CMK (cell line): ENCODE results near the gene NEDD9.

Experiments used
- DNase-seq: peaks from one replicate; pipeline ENCODE4 v3.0.0-alpha.2; 2010; ENCODE audit warnings: low read depth

Gene NEDD9

DNA sequence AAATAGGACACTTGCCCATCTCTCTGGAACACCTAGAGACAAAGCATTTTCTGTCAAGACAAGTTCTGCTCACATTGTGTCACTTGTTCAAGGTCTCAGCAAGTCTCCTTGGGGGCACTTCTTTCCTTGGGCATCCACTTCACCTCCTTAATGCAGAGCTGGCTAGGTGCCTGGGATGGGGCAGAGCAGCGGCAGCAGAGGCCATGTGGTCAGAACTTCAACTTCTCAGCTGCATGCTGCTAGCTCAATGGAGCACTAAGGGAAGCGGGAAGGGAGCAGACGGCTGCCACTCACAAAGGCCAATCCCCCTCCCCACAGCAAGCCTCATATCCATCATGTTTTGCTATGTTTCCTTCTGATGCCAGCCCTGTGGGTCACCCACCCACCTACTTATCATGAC lies 31.5 kb downstream of the NEDD9 start:
- DNase-seq, result no peak

DNA sequence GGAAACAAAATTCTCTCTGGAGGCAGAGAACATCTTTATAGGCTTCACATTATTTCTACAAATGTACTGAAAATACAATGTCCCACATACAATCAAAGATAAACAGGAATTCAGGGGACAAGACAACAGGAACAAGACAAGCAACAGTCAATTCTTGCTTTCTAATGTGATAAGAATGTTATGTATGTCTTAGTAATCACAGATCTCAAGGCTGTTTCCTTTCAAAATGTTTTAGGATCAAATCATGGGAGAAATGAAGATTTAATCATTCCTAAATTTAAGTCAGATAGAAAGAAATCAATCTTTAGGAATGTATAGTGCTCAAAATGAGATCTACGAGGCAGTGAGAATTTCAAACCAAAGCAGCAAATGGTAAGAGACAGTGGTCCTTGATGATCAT lies 32.1 kb downstream of the NEDD9 start:
- no peak for DNase-seq

DNA sequence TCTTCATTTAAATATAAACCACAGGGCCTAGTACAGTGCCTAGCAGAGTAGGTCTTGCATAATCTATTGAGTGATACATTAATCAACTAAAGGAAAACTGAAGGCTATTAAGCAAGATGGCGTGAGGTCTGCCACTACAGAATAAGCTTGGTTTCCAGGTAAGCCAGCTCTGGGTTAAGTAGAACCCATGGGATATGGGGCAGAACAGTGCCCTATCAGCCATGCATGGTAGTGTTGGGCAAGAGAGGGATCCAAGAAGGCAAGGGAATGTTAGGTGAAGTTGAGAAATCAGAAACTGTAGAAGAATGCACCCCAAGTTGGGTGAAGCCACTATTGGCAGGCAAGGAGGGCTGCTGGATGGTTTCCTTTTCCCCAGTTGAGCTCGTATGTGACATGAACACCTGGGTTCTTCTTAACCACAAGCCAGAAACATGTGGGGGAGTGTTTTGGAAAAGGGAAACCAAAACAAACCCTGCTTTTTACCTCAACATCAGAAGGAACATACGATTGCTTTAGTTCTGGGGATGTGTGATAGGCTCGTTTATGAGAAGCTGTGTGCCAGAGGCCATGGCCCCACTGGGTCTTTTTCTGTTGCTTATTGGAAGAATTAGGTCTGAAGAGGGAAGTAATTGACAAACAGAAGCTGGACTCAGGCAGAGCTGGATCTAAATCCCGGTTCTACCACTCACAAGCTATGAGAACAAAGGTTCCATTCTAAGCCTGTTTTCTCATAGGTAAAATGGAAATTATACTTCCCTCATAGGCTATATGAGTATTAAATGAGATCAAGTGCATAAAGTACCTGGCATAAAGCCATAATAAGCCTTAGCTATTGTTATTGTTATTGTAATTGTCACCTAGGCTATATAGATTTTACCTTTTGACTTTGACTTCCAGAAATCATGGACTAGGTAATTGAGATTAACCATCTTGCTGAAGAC lies 33.5 kb downstream of the NEDD9 start:
- DNase-seq, result no peak

DNA sequence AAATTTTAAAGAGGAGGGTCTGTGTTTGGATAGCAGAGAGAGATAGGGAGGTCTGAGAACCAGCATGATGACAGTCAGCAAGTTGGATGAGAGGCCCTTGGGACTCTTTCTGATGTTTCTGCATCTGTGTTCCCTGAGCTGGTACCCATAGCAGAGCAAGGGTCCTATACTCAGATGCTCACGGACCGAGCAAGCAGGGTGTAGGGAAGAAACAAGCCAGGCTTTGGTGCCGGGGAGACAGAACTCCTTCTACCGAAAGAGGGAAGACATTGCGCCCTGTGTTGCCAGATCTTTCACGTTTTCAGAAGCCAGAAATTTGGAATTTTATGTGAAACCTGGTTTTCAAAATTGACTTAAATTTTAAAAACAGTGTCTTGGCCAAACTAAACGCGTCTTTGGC lies 34.6 kb downstream of the NEDD9 start:
- no peak for DNase-seq

DNA sequence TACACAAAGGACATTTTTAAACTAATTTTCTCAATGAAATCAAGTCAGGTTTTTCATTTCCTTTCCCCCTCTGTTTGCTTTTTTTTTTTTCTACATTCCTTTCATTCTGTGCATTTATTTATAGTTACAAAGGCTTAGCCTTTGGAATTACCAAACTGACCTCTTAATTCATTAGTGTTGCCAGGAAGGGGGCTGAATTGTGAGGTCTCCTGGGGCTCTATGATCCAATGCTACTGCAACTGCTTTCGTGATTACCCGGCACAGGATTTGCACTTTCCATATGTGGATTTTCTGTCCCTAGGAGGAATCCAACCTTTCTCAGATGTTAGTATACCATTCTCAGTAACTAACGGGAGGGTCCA lies 35.3 kb downstream of the NEDD9 start:
- no peak for DNase-seq

DNA sequence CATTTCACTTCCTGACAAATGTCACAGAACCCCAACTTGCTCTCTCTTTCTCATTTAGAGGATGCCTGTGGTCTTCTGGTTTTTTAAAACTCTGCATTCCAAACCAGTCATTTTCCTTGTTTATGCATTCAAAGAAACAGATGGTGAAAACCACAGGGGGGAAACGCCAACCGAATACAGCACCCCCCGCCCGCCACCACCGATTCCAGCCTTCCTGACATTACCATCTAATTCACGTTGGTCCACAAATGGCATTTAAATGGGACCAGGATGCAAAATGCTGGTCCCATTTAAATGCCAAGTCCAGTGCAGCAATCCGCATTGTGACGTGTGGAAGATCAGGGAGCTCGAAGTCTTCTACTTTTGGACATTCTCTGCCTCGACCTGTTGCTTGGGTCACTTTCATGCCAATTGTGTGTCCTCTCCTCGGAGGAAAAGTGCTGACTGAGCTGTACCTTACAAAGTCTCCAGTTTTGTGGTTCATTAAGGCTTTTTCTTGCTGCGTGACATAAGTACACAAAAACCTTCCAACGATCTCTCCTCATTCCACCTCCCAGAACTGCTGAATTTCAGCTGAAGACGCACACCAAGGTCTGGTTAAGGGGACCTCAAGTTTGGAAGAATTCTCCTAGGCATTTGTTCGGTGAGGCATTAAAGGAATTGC lies 35.8 kb downstream of the NEDD9 start:
- DNase-seq, result no peak

DNA sequence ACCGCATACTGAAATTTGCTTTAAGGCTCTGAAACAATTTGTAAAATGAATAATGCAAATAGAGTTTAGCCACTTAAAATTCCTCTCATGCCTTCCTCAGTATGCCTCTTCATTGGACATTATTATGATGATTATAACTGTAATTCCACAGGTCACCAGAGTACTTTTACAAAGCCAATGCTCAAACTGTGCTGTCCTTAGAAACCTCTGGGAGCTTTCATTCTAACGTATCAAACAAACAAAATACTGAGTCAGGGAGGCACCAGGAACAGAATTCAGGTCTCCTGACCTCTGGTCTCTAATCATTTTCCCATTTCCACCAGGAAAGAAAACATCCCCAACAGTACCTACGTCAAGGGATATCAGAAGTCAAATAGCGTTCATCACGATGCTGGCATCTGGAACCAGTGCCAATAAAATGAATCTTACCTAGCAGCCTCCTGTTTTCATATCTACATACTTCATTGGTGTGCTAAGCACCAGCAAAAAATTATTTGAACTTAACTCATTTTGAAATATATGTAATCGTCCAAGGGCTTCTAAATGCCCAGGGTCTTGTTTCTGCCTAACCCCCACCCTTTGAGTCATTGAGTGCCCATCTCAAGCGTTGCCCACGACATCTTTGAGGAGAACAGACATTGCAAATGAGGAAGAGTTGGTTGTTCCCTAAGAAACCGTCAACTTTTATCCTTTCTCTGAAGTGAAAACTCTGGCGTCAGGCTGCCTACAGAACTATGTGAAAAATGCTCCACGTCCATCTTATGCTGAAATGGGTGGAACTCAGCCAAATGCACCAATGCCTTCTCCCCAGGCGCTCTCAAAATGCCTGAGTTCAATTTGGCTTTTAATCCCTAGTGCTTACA lies 37.9 kb downstream of the NEDD9 start:
- no peak for DNase-seq

DNA sequence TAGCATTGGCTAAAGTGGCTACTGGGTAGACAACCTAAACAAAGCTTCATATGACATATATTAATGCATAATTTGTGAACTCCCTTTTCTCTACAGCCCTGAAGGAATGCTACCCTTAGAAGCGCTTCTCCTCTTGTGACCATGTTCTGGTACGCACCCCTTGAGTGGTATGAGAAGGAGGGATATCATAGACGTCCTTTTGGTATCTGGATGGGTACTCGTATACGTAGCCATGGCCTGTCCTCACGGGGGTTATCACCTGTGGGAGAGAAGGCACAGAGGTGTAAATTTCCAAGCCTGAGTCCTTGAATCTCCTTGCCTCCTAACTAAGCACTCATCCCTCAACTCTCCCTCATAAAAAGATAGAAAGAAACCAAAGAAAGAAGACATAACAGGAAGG lies 39.0 kb downstream of the NEDD9 start:
- DNase-seq, result no peak

DNA sequence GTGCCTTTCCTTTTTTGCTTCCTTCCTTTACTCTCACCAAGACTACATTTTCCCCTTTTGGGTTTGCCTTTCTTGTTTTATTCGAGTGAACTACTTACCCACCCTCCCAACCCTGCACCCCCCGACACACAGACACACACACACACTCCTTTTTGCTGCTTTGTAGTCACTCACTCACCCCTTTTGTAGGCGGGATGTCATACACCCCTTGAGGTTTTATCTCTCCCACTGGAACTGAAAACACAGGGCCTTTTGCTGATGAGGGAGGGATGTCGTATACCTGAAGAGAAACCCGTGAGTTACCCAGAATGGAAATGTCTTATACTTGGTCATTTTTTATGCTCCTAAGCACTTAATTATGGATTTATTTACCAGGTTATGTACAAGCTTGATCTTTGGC lies 40.3 kb downstream of the NEDD9 start:
- no peak for DNase-seq

DNA sequence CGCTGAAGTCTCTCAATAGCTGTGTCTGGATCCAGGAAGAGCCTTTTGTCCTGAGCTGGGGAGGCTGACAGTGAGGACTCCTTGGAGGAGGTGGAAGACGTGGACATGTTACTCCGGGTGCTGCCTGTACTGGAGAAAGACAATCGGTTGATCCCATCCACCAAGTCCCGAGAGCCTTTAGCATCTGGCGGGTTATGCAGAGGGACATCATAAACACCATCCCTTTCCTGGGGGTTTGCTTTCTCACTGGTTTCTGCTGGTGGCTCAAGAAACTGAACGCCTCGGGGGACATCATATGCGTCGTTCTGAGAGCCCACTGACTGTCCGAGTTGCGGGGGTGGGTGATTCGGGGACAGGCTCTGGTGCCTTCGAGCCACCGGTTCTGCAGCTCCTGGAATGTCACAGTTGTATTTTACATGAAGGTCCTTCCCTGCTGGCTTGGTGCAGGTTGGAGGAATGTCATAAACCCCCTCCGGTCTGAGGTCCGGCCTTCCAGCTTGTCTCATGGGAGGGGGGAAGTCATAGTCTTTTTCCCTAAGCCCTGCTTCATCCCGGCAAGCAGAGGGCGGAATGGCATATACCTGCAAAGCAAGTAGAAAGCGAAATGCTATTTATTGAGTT lies 41.7 kb downstream of the NEDD9 start:
- no peak for DNase-seq

DNA sequence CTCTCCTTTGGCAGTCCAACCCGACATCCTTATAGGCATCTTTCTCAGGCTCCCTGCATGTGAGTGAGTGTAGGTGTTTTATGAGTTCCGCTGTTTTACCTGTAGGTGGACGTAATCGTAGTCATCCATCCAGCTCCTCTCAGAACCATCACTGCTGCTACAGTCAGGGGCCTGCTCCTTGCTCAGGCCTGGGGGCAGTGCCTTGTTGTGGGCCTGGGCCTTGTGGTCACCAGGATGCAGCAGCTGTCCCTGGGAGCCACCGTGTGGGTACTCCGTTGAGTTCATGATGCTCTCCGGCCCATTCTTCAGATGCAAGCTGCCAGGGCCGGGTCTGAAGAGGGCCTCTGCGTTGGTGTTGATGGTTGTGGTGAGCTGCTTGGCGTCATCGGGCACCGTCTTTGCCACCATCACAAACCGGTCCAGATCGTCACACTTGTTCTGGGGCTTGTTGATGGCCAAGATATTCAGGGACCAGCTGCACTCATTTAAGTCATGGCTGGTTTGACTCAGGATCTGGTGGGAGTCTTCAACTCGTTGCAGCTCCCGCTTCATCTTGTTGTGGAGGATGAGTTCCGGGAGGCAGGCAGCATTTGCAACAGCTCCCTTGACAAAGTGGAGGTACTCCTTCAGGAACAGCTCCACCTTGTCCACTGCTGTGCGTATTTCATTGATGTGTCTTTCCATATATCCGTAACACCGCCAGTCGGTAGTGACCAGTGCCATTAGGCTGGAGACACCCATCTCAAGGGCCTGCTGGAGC lies 42.4 kb downstream of the NEDD9 start:
- no peak for DNase-seq

DNA sequence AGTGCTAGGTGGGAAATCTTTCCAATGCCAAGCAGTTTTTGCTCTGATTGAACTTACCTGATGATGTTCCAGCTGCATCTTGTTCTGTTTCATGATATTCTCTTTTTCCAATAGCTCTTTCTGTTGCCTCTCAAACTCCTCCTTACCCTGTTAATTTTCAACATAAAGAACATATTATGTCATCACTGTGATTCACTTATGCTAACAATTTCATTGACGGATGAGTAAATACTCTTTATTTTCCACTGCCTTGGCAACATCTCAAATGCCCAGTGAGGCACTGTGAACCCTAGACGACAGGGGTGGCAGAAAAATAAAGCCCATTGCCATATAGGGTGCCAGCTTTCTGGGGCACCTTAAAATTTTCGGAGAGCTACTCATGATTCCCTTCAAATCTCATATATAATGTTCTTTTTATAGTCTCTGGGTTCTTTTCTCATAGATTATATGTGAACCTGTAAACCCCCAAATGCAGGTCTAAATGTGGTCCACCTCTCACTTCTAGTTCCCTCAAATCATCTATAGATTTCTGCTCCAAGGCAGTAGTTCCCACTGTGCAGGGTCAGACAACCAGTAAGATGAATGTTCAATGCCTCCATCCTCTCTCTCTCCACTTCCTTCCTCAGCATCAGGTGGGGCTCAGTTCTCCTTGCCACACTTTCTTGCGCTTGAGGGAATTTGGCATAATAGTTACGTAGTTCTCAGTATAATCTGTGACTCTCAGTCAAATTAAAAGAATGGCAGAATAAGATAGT lies 44.1 kb downstream of the NEDD9 start:
- no peak for DNase-seq

DNA sequence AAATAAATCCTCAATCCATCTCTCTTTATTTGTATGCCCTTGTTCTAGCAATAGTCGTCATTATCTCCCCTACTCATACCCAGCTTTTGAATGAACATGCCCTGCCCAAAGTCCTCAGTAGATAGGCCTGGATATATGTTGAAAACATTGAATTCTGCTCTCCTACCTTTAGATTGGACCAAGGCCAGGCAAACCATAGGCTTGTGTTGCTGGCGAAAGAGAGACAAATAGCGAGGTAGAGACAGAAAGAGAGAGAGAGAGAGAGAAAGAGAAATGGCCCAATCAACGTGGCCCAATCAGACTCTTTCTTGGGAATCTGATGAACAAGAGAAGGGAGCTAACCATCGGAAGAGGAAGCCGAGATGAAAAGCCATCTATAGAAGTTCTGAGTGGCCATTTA lies 45.2 kb downstream of the NEDD9 start:
- no peak for DNase-seq

DNA sequence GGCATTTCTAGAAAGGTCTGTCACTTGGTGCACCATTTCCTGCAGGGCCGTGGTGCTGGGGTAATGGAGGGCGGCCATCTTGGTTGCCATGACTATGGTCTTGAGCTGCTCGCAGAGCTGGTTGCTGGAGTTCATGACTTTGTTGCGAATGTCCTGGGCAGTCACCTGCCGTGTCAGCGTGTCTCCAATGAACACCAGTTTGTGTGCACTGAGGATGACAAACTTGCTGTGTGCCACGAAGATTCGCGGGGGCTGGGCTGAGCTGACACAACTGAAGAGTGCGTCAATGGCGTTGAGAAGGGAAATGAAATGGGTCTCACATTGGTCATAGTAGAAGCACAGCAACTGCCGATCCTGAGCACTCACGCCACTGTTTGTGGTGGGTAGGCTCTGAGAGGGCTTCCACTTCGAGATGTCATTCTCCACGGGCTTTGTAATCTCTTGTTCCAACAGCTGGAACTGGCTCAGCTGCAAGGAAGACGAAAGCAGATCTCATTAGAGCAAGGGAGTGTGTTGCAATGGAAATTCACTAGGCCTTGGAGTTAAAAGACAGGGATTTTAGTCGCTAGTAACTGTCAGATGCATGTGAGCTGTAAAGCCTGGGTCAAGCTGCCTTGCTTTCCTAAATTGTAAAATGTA lies 47.1 kb downstream of the NEDD9 start:
- no peak for DNase-seq

DNA sequence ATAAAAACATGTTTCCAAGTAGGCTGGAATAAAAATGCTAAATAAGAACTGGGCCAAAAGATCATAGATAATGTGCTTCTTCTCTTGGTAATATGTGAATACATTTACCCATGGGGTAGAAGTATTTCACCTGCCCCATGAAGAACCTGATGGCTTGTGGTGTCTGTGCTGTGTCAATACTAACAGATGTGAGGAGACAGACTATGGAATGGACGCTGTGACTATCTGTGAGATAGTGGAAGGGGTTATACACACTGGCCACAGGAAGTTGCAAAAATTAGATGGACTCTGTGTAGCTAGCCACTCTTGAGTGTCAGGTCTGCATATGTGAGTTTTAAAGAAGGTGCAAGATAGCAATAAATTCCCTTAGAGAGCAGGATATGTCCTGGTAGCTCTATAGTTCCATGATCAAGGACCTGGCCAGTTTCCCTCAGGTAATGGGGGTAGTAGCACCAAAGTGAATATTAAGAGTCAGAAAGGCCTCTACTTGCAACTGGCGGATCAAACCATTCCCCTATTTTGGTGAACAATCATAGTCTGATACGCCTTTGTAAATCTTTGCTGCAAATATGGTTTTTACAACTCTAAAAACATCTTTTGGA lies 48.6 kb downstream of the NEDD9 start:
- no peak for DNase-seq

DNA sequence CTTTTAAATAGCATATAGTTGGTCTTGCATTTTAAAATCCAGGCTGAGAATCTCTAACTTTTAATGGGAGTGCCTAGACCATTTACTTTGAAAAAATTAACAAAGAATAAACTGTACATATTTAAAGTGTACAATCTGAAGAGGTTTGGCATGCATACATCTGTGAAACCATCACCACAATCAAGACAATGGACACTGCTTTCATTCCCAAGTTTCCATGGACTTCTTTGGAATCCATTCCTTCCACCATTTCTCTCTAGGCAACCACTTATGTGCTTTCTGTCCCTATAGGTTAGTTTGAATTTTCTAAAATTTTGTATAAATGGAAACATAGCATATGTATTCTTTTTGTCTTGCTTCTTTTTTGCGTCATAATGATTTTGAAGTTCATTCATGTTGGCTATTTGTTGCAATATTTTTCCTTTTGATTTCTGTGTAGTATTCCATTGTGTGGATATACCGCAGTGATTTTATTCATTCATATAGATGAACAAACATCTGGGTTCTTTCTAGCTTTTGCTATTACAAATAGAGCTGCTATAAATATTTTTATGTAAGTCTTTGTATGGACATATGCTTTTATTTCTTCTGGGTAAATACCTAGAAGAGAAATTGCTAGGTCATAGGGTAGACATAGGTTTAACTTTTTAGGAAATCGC lies 50.9 kb downstream of the NEDD9 start:
- DNase-seq, result no peak

DNA sequence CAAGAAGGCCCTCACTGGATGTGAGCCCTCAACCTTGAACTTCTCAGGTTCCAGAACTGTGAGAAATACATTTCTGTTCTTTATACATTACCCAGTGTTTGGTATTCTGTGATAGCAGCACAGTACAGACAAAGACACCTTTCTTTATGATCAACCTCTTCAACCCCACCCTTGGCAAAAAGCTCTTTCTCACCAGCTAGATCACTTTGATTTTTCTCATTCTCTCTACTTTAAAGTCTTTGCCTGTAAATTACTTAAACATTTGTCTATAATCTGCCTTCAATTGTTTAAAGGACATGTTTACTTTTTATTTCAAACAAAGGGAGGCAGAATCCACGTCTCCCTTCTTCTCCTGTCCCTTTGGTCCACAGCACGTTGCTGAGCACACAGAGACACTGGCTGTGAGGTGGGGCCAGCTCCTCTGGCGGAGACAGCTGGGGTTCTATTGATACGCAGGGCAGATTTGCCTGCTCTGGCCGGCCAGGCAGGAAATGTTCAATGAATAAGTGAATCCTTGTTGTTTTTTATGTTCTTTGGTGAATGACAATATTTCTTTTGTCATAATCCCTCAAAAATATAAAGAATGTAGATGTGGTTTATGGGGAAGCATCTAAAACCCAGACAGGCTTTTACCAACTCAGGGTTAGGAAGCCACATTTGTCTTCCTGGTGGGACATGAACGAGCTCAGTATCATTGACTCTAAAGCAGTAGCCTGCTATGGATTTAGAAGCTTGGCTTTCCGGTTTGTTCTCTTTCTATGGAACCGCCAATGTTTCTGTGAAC lies 52.9 kb downstream of the NEDD9 start:
- no peak for DNase-seq

DNA sequence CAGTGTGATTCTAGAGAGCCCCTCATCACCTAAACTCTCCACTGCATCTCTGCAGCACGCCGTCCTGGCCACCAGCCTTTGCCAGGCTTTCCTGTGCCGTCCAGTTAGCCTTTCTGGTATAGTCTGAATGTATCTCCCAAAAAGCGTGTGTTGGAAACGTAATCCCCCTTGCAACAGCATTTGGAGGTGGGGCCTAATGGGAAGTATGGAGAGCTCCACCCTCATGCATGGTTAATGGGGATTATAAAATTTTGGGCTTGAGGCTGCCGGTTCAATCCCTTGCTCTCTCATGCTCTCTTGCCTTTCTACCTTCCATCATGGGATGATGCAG lies 53.4 kb downstream of the NEDD9 start:
- no peak for DNase-seq

DNA sequence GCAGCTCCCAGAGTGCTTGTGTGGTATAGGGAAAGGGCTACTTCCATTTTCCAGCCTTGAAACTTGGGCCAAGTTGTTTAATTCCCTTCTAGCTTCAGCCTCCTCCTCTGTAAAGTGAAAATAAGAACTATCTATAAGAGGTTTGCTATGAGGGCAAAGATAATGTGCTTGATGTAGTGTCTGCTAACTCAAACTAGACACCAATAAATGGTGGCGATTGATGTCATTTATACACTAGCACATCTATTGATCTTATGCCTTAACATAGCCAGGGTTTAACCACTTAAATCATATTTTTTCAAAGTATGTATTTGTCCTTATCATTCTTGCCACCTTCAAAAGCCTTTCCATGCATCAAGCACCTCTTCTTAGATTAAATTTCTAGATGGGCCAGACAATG lies 55.2 kb downstream of the NEDD9 start:
- DNase-seq, result no peak
